Muscle of arm (tissue), 14 donors: Measurements from ENCODE around the gene LUC7L2. TPM values are rescaled to one million over a fixed set of nuclear protein-coding genes. Genes with fewer than 3 reads are reported as not detected.
"Not testable (repeated sequence)": the region's sequence is repeated elsewhere in the genome, so short reads cannot be mapped to it uniquely, and the experiment has no call there.

Experiments used
- DNase-seq: peaks from one replicate; pipeline ENCODE4 v3.0.0-alpha.2; 2013
- long read RNA-seq, 11 donors: transcript quantifications; one replicate each; lab custom pipeline, GENCODE V29; 2026
- polyA plus RNA-seq, 12 donors: library from polyadenylated mRNA; unstranded; fragments of 120-200 nt; gene quantifications; one replicate each; pipeline ENCODE4 v1.2.1, GENCODE V29; 2013; ENCODE audit not compliant: insufficient read length in 12 of 12

Gene LUC7L2
- 100 to 1,000 TPM in 2 of 12 donors, 10 to 100 TPM in 9, not detected in 1; 51.6 to 149 (median 79.0) TPM for polyA plus RNA-seq
- long read RNA-seq, donor 1, transcript LUC7L2-202 (10 exons, 2,645 nt): major isoform, 11 of 113 reads
- long read RNA-seq, donor 1, partial matches to known transcripts: 99 of 113 reads
- long read RNA-seq, donor 1, other reads (novel, unspliced or antisense): 0 of 113 reads
- long read RNA-seq, donor 2, transcript LUC7L2-202 (10 exons, 2,645 nt): major isoform, 24 of 40 reads
- long read RNA-seq, donor 2, partial matches to known transcripts: 15 of 40 reads
- long read RNA-seq, donor 2, other reads (novel, unspliced or antisense): 0 of 40 reads
- long read RNA-seq, donor 3, transcript LUC7L2-202 (10 exons, 2,645 nt): major isoform, 9 of 11 reads
- long read RNA-seq, donor 3, partial matches to known transcripts: 0 of 11 reads
- long read RNA-seq, donor 3, other reads (novel, unspliced or antisense): 0 of 11 reads
- long read RNA-seq, donor 4, transcript LUC7L2-202 (10 exons, 2,645 nt): major isoform, 7 of 7 reads
- long read RNA-seq, donor 4, partial matches to known transcripts: 0 of 7 reads
- long read RNA-seq, donor 4, other reads (novel, unspliced or antisense): 0 of 7 reads
- long read RNA-seq, donor 5, transcript LUC7L2-202 (10 exons, 2,645 nt): major isoform, 19 of 41 reads
- long read RNA-seq, donor 5, partial matches to known transcripts: 15 of 41 reads
- long read RNA-seq, donor 5, other reads (novel, unspliced or antisense): 0 of 41 reads
- long read RNA-seq, donor 6, transcript LUC7L2-202 (10 exons, 2,645 nt): major isoform, 7 of 9 reads
- long read RNA-seq, donor 6, partial matches to known transcripts: 0 of 9 reads
- long read RNA-seq, donor 6, other reads (novel, unspliced or antisense): 0 of 9 reads
- long read RNA-seq, donor 7, partial matches to known transcripts: 0 of 4 reads
- long read RNA-seq, donor 7, other reads (novel, unspliced or antisense): 0 of 4 reads
- long read RNA-seq, donor 8, transcript LUC7L2-202 (10 exons, 2,645 nt): major isoform, 15 of 20 reads
- long read RNA-seq, donor 8, partial matches to known transcripts: 0 of 20 reads
- long read RNA-seq, donor 8, other reads (novel, unspliced or antisense): 0 of 20 reads
- long read RNA-seq, donor 9, partial matches to known transcripts: 0 of 5 reads
- long read RNA-seq, donor 9, other reads (novel, unspliced or antisense): 0 of 5 reads
- long read RNA-seq, donor 10, transcript LUC7L2-202 (10 exons, 2,645 nt): major isoform, 18 of 42 reads
- long read RNA-seq, donor 10, partial matches to known transcripts: 19 of 42 reads
- long read RNA-seq, donor 10, other reads (novel, unspliced or antisense): 0 of 42 reads
- long read RNA-seq, donor 11, transcript LUC7L2-202 (10 exons, 2,645 nt): major isoform, 11 of 28 reads
- long read RNA-seq, donor 11, partial matches to known transcripts: 13 of 28 reads
- long read RNA-seq, donor 11, other reads (novel, unspliced or antisense): 0 of 28 reads

DNA sequence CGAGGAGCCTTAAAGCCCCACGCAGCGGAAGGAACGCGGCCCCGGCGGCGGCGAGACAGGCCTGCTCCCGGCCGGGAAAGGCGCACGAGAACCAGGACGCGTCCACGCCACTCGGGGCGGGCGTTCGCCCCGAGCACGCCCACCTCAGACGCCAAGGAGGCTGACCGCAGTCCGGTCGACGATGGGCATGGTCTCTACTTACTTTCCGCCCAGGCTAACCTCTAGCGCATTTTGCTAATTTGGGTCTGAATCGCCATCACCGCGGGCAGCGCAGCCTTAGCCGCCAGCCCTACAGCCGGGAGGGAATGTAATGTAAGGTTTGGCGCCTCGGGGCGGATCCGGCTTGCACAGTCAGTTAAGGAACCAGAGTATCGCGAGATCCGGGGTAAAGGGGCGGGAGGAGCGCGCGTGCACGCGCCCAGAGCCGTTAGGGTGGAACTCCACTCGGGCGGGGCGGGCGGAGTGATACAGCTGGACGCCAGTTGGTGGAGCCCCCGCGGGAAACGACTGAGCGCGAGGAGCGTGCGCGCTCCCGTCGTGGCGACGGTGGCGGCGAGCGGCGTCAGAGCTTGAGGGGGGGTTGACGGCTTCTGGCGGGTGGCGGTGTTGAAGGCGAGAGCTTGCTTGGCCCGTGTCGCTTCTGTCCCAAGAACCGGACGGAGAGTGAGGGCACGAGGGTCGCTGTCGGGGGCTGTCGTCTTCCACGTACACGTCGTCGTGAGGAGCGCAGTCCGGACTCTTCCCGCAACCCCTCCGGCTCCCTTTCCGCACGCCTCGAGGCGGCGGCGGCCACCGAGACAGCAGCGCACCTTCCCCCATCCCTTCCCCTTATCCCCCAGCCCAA lies at the start of gene LUC7L2:
Gene LUC7L2 (plus strand): TSS at position 529 of the 844 bp plus-strand sequence. CDS start 368 bp downstream, outside the sequence.
- peak; percentile 100 for DNase-seq

DNA sequence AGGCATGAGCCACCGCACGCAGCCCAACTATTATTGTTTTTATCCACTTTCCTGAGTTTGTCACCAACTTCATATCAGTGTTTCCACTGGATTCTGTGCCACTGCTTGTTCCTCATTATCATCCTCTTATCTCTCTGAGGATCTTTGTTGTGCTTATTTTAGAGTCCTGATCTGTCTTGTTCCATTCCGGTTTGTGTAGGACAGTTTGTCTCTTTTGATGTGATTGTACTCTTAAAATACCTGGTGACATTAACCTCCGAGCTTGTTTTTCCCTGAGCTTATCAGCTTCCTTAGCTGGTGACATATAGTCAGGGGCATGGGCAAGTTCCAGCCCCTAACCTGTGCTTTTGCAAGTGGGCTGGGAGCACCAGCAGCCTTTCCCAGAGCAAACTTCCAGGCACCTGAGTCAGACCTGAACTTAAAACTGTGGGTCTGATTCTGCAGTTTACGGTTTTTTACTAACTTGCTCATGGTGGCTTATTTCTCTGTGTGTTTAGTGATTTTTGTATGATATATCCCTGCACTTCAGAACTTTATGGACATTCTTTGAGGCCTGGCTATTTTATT lies 41.7 kb upstream of the LUC7L2 start:
- no peak for DNase-seq

GRCh38 chr7:139321071-139321745 lies 38.5 kb upstream of the LUC7L2 start:
- no peak for DNase-seq

DNA sequence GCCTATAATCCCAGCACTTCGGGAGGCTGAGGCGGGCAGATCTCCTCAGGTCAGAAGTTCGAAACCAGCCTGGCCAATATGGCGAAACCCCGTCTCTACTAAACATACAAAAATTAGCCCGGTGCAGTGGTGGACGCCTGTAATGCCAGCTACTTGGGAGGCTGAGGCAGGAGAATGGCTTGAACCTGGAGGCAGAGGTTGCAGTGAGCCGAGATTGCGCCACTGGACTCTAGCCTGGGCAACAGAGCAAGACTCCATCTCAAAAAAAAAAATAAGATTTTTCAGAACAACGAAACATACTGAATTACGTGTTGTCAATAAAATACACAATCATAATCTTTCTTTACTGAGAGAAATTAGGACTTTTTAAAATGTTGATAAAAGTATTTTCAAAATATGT lies 35.0 kb upstream of the LUC7L2 start:
- not testable (repeated sequence) for DNase-seq

DNA sequence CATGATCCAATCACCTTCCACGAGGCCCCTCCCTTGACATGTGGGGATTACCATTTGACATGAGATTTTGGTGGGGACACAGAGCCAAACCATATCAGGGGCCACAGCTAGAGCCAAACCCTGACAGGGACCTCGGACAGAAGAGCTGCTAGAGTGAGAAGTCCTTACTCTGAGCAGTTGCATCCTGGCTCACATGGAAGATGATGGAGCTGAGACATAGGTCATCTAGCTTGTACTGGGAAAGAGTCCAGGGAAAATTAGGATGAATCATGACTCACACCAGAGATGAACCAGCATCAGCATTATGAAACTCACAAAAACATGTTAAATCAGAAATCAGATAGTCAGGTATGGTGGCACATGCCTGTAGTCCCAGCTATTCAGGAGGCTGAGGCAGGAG lies 31.3 kb upstream of the LUC7L2 start:
- no peak for DNase-seq

- no peak for DNase-seq
These were observed 30.6 kb upstream of the LUC7L2 start for GRCh38 chr7:139329119-139329518.

GRCh38 chr7:139330333-139331030 lies 29.2 kb upstream of the LUC7L2 start:
- no peak for DNase-seq

- no peak for DNase-seq
These were observed 26.9 kb upstream of the LUC7L2 start for GRCh38 chr7:139332697-139333359.

- DNase-seq: not testable (repeated sequence)
These were observed 26.3 kb upstream of the LUC7L2 start for GRCh38 chr7:139333443-139333842.

DNA sequence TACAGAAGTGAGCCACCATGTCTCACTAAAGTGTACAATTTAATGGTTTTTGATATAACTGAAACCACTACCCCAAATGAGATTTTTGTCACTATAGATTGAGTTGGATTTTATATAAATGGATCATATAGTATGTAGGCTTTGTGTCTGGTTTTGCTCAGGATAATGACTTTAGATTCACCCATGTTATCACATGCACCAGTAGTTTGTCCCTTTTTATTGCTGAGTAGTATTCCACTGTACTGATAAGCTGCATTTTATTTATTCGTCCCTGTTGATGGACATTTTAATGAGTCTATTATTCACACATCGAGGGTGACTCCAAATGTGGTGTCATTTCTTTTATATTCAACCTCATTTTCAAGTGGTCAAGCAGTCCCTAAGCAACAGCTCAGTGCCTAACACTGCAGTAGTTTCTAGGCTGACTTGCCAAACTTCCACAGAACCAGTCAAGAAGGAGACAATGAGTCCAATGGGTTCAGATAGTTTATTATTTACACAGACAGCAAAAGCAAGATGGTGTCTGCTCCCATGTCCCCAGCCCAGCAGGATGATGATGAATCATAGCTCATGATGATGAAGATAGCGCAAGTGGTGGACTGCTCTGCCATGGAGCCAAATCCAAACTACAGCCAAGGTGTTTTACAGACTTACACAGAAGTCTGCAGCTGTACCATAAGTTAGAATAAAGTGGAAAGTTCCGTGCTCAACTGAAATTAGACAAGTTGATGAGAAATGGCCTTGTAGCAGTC lies 25.1 kb upstream of the LUC7L2 start:
- no peak for DNase-seq

- no peak for DNase-seq
These were observed 20.7 kb upstream of the LUC7L2 start for GRCh38 chr7:139339025-139339424.

DNA sequence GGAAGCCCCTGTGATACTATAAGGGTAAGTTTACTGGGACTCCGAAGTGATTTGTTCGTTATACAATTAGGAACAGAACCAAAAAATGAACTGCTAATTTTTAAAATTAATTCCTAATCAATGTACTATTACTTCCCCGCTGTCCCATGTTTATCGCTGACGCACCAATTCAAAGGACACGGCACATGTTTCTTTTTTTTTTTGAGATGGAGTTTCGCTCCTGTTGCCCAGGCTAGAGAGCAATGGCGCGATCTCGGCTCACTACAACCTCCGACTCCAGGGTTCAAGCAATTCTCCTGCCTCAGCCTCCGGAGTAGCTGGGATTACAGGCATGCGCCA lies 20.0 kb upstream of the LUC7L2 start:
- no peak for DNase-seq

- peak; percentile 100 for DNase-seq
These were observed 19.5 kb upstream of the LUC7L2 start for GRCh38 chr7:139340037-139340807.

DNA sequence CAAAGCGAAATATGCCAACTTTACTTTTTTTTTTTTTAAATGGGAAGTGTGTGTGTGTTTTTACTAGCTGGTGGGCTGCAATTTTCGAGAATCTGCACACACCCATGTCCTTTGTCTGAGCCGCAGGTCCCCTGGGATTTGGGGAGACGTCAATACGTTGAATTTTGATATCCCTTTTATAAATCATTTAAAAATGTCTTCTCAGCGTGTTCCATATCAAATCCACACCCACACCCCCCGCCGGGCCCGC lies 19.0 kb upstream of the LUC7L2 start:
- no peak for DNase-seq

- peak; percentile 95 for DNase-seq
These were observed 18.5 kb upstream of the LUC7L2 start, which contains the start of gene FMC1 for GRCh38 chr7:139341058-139341775. TSS of gene FMC1 (plus strand) at chr7:139341337. CDS start at chr7:139341385, 48 bp downstream.

DNA sequence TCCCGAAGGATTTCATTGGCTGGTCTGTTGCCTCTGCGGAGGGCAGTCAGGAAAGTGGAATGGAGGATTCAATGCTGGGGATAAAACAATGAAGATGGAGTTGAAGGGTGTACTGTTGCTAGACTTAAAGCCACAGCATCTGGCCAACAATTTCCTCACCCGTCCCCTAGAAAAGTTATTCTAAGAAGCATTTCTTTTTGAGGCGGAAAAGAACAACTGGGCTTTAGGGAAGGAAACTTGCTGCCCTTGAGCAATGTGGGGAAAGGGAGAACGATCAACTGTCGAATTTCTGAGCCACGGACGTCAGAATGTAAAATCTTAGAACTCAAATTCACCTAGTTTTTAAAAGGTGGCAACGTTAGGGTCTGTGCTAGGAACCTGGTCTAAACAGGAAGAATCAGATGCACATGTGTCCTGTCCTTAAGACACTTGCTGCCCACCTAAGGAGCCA lies 17.9 kb upstream of the LUC7L2 start:
- no peak for DNase-seq
